K562 (cell line): ENCODE measurements around the gene SHISA2. TPM values are rescaled to one million over a fixed set of nuclear protein-coding genes. Genes with fewer than 3 reads are reported as not detected.

Experiments used
- ATAC-seq: fragments of 200-7000 bp; cut with Tn5 transposase; 3 replicates; pipeline ENCODE4 v1.9.1; 2020; ENCODE audit warnings: moderate library complexity
- BruUV-seq: library from RNA; stranded (reverse); fragments of 400-500 nt; replicated peaks from 2 replicates; lab custom pipeline; 2021; lab: Mats Ljungman, UMichigan
- CTCF ChIA-PET: fragments of 300-600 bp; formaldehyde crosslinking; extraction: SDS; loops from one replicate; lab custom pipeline; 2021; ENCODE audit warnings: low intra/inter-chr PET ratio; lab: Yijun Ruan, JAX
- POLR2A ChIA-PET: fragments of 300-600, 350-650 bp; sonication (Branson Sonifier 250); formaldehyde crosslinking; extraction: SDS; loops from one replicate; lab custom pipeline; 2021; ENCODE audit warnings: antibody characterized with exemption, inconsistent platforms; lab: Yijun Ruan, JAX
- DNase-seq, 4 experiments: peaks; one replicate each; pipeline versions ENCODE4 v3.0.0 to v3.0.0-alpha.2; 2011 to 2018; ENCODE audit warnings: low spot score in 3 of 4, mixed read lengths in 3 of 4; ENCODE audit errors: extremely low read depth in 1 of 4
- FAIRE-seq: peaks from 2 replicates; lab custom pipeline; 2011; peaks lifted over from hg19 to GRCh38; lab: Jason Lieb, UNC
- H2AFZ ChIP-seq: 2 replicates; pipeline ENCODE4 v1.6.0; 2011; ENCODE audit warnings: low read depth, low read length, control low read depth, inconsistent platforms
- H3K27ac ChIP-seq: fragments of 200-600 bp; 3 replicates; pipeline ENCODE4 v1.8.0; 2011; ENCODE audit warnings: low read depth, mild to moderate bottlenecking, control low read depth, inconsistent platforms, low read length, moderate library complexity, mixed read lengths; ENCODE audit errors: extremely low read depth
- H3K27me3 ChIP-seq, 2 experiments: fragments of 300-600 bp in 1 of 2; 2 replicates in 1 of 2; 3 replicates in 1 of 2; pipeline versions ENCODE4 v1.6.0 to v1.8.0; 2011; ENCODE audit warnings: inconsistent platforms in 2 of 2, low read length in 2 of 2, mild to moderate bottlenecking in 1 of 2, mixed read lengths in 1 of 2, moderate library complexity in 1 of 2; ENCODE audit not compliant: control insufficient read depth in 2 of 2, insufficient read depth in 2 of 2
- H3K36me3 ChIP-seq: fragments of 300-600 bp; 3 replicates; pipeline ENCODE4 v1.8.0; 2011; ENCODE audit warnings: mild to moderate bottlenecking, low read length, inconsistent platforms; ENCODE audit not compliant: control insufficient read depth, insufficient read depth
- H3K4me1 ChIP-seq, 2 experiments: fragments of 200-600 bp in 1 of 2; replicated peaks in 1 of 2; 2 replicates in 1 of 2; 3 replicates in 1 of 2; pipeline versions ENCODE4 v1.5.1 to v1.8.0; 2011; ENCODE audit warnings: inconsistent platforms in 2 of 2, low read length in 2 of 2, mild to moderate bottlenecking in 1 of 2, mixed read lengths in 1 of 2, moderate library complexity in 1 of 2; ENCODE audit not compliant: control insufficient read depth in 2 of 2, insufficient read depth in 2 of 2
- H3K4me2 ChIP-seq: 2 replicates; pipeline ENCODE4 v1.6.1; 2011; ENCODE audit warnings: low read length, control low read depth, inconsistent platforms, mixed read lengths; ENCODE audit not compliant: insufficient read depth
- H3K4me3 ChIP-seq: fragments of 200-600 bp; sonication (generic), shearing (Covaris generic); 2 replicates; pipeline ENCODE4 v1.5.1; 2016; ENCODE audit warnings: control low read depth, inconsistent platforms
- H3K79me2 ChIP-seq: fragments of 200-600 bp; 3 replicates; pipeline ENCODE4 v1.8.0; 2011; ENCODE audit warnings: low read length, inconsistent platforms; ENCODE audit not compliant: control insufficient read depth, insufficient read depth
- H3K9ac ChIP-seq, 2 experiments: 2 replicates each; pipeline versions ENCODE4 v1.6.0 to v1.6.1; 2011; ENCODE audit warnings: low read depth in 2 of 2, low read length in 2 of 2, control low read depth in 1 of 2, inconsistent platforms in 1 of 2, mild to moderate bottlenecking in 1 of 2, mixed read lengths in 1 of 2; ENCODE audit not compliant: insufficient read depth in 1 of 2
- H3K9me1 ChIP-seq: one replicate; pipeline ENCODE4 v1.6.0; 2011; ENCODE audit warnings: inconsistent platforms, mild to moderate bottlenecking, low read length, moderate library complexity; ENCODE audit not compliant: control insufficient read depth, insufficient read depth
- H3K9me3 ChIP-seq: replicated peaks from 2 replicates; pipeline ENCODE4 v1.5.1; 2011; ENCODE audit warnings: low read depth, low read length, inconsistent platforms; ENCODE audit not compliant: control insufficient read depth, insufficient read depth
- H4K20me1 ChIP-seq: replicated peaks from 2 replicates; pipeline ENCODE4 v1.6.1; 2011; ENCODE audit warnings: low read length, inconsistent platforms, mixed read lengths; ENCODE audit not compliant: control insufficient read depth, insufficient read depth
- ASH1L ChIP-seq: fragments of 450-650 bp; IDR thresholded peaks from 2 replicates; pipeline ENCODE4 v1.6.1; 2018; ENCODE audit warnings: borderline replicate concordance, mild to moderate bottlenecking, low read depth; ENCODE audit not compliant: partially characterized antibody
- FIP1L1 ChIP-seq: fragments of 200-400 bp; formaldehyde crosslinking; IDR thresholded peaks from 2 replicates; pipeline ENCODE4 v1.6.1; 2018; ENCODE audit warnings: mild to moderate bottlenecking, low read depth, low read length; ENCODE audit not compliant: poor library complexity, severe bottlenecking
- GTF3C2 ChIP-seq: IDR thresholded peaks from 3 replicates; pipeline ENCODE4 v1.6.1; 2011; ENCODE audit warnings: borderline replicate concordance, mild to moderate bottlenecking, moderate library complexity; ENCODE audit not compliant: insufficient read length; ENCODE audit errors: extremely low read depth
- JUNB ChIP-seq: fragments of 450-650 bp; formaldehyde crosslinking; conservative IDR thresholded peaks from 2 replicates; pipeline ENCODE4 v1.4.0; 2020; ENCODE audit warnings: mild to moderate bottlenecking
- MITF ChIP-seq: IDR thresholded peaks from 2 replicates; pipeline ENCODE4 v1.6.1; 2014; ENCODE audit warnings: antibody characterized with exemption
- PHTF2 ChIP-seq: fragments of 250-450 bp; sonication (Bioruptor Pico); IDR thresholded peaks from 2 replicates; pipeline ENCODE4 v1.5.0; 2021; ENCODE audit warnings: mild to moderate bottlenecking
- TFE3 ChIP-seq: fragments of 450-650 bp; formaldehyde crosslinking; IDR thresholded peaks from 2 replicates; pipeline ENCODE4 v1.4.0; 2020; ENCODE audit warnings: mild to moderate bottlenecking, mixed read lengths
- TRIM28 ChIP-seq: fragments of 450-650 bp; IDR thresholded peaks from 2 replicates; pipeline ENCODE4 v1.6.1; 2017
- WGBS: fragments of 100-300 bp; shearing (Covaris generic); methylation state at CpG from one replicate; pipeline ENCODE4 v1.1.6; 2016; ENCODE audit warnings: low coverage, mixed read lengths; ENCODE audit not compliant: insufficient coverage; ENCODE audit errors: missing lambda C conversion rate; 5-methylcytosine and 5-hydroxymethylcytosine counted together
- in situ Hi-C: fragments of 300-500 bp; cut with MboI; formaldehyde crosslinking; loops from 4 replicates; pipeline ENCODE4 v1.15.0; 2018; ENCODE audit warnings: inconsistent platforms, mixed read lengths
- intact Hi-C: fragments of 100-400 bp; cut with micrococcal nuclease; formaldehyde crosslinking; loops from 2 replicates; pipeline ENCODE4 v1.14.2; 2022
- polyA plus RNA-seq, 8 experiments: library from polyadenylated mRNA; depleted of rRNA in 4 of 8; stranded (reverse) in 5 of 8; unstranded in 3 of 8; fragments of >200 nt; fragmentation: Nextera tagmentation in 2 of 8; fragmentation: Illumina TruSeq in 1 of 8; extraction: Ambion mirVana in 2 of 8; extraction: Trizol in 1 of 8; gene quantifications; 2 replicates each; pipeline versions ENCODE4 v1.2.1 to v1.2.3, GENCODE V29; 2011 to 2014; ENCODE audit warnings: inconsistent platforms in 1 of 8, missing spikeins in 1 of 8
- total RNA-seq, 7 experiments: library from RNA; depleted of rRNA in 6 of 7; stranded (reverse); fragments of >200 nt in 6 of 7; fragmentation: Illumina TruSeq in 2 of 7; extraction: Trizol in 2 of 7; gene quantifications; 2 replicates each; pipeline versions ENCODE4 v1.2.1 to v1.2.3, GENCODE V29; 2011 to 2021; ENCODE audit warnings: low replicate concordance in 1 of 7

SHISA2 gene
- total and polyA plus RNA-seq, 9 of the 15 experiments (the other 6 are each of a cell fraction or from before 2014, with no cell fraction given) = not detected

GRCh38 chr13:26029581-26030136 is 22.2 kb downstream of the SHISA2 start (continued):
- no peak for TF ChIP-seq GTF3C2
- no peak for TF ChIP-seq TRIM28
- no peak for TF ChIP-seq MITF
- TF ChIP-seq FIP1L1 = no peak
- no peak for TF ChIP-seq ASH1L

- DNase-seq (no peak), FAIRE-seq (no peak), ATAC-seq (no peak)
- Histone ChIP-seq H3K9ac (no peak overlapping the region), H3K27ac (no peak overlapping the region), H3K9me1 (no peaks in the 10 kb centered on the region), H3K27me3 (peaks cover 0 to 12% of the 10 kb centered on the region in 2 experiments; a peak in 4 of 5 replicates), H3K4me1 (no peaks in the 10 kb centered on the region), H2AFZ (no peak overlapping the region), H3K79me2 (no peaks in the 10 kb centered on the region), H4K20me1 (no peaks in the 10 kb centered on the region), H3K4me3 (no peak overlapping the region), H3K9me3 (no peaks in the 10 kb centered on the region), H3K4me2 (no peak overlapping the region), H3K36me3 (no peaks in the 10 kb centered on the region)
- in situ Hi-C loops (no loop called here), intact Hi-C loops (no loop called here)
- WGBS = 0% methylated on average over 2 of the region's 4 CpGs
- ChIA-PET CTCF (no interaction called here), POLR2A (no interaction called here)
- BruUV-seq = no TSS peak
- TF ChIP-seq JUNB (no peak), PHTF2 (no peak), TFE3 (CRISPR knock-in tag) (no peak)
These were observed 25.6 kb downstream of the SHISA2 start for GRCh38 chr13:26026211-26026610.
